OCI-LY3 (cell line): ENCODE measurements around the gene ERGIC3.

Experiments
- H2AFZ ChIP-seq: fragments of 200-600, 300-600 bp; shearing (Covaris generic); 2 replicates; pipeline ENCODE4 v1.6.0; 2014; ENCODE audit warnings: antibody characterized with exemption, low read depth, low read length
- H3K27ac ChIP-seq: fragments of 200-600, 300-600 bp; sonication (generic); 2 replicates; pipeline ENCODE4 v1.5.1; 2014; ENCODE audit warnings: mild to moderate bottlenecking, low read length, moderate library complexity, mixed read lengths
- H3K27me3 ChIP-seq: fragments of 200-600, 300-600 bp; sonication (generic); 2 replicates; pipeline ENCODE4 v1.6.1; 2014; ENCODE audit warnings: low read depth, low read length, mixed read lengths
- H3K36me3 ChIP-seq: fragments of 200-600, 300-600 bp; sonication (generic); replicated peaks from 2 replicates; pipeline ENCODE3; 2014; ENCODE audit warnings: low read depth, low read length, mixed read lengths
- H3K4me1 ChIP-seq: fragments of 300-600, 200-600 bp; sonication (generic); 2 replicates; pipeline ENCODE4 v1.6.1; 2014; ENCODE audit warnings: low read length, mixed read lengths
- H3K4me2 ChIP-seq: fragments of 200-600, 300-600 bp; sonication (generic); 2 replicates; pipeline ENCODE4 v1.6.1; 2014; ENCODE audit warnings: low read length, mixed read lengths
- H3K4me3 ChIP-seq: fragments of 300-600, 200-600 bp; sonication (generic); 2 replicates; pipeline ENCODE4 v1.5.1; 2014; ENCODE audit warnings: antibody characterized with exemption, mild to moderate bottlenecking, low read length, moderate library complexity
- H3K79me2 ChIP-seq: fragments of 300-600, 200-600 bp; shearing (Covaris generic); 2 replicates; pipeline ENCODE4 v1.6.1; 2014; ENCODE audit warnings: mild to moderate bottlenecking, low read length, mixed read lengths
- H3K9ac ChIP-seq: fragments of 300-600, 200-600 bp; shearing (Covaris generic); 2 replicates; pipeline ENCODE4 v1.6.0; 2014; ENCODE audit warnings: mild to moderate bottlenecking, low read length, moderate library complexity
- H3K9me3 ChIP-seq: fragments of 200-600, 300-600 bp; shearing (Covaris generic); 2 replicates; pipeline ENCODE4 v1.6.1; 2014; ENCODE audit warnings: low read length, mixed read lengths; ENCODE audit not compliant: insufficient read depth
- H4K20me1 ChIP-seq: fragments of 200-600, 300-600 bp; sonication (generic); 2 replicates; pipeline ENCODE4 v1.6.1; 2016; ENCODE audit warnings: low read length, mixed read lengths; ENCODE audit not compliant: insufficient read depth
- EZH2phosphoT487 ChIP-seq: fragments of 200-600 bp; shearing (Covaris generic); IDR thresholded peaks from 2 replicates; pipeline ENCODE4 v1.6.1; 2018; ENCODE audit warnings: antibody characterized with exemption, mixed run types, low read depth
- TF ChIP-seq, protein P1 (sequence below): fragments of 200-600, 300-600 bp; sonication (generic); IDR thresholded peaks from 2 replicates; pipeline ENCODE4 v1.5.1; 2014; ENCODE audit warnings: antibody characterized with exemption, low read length, low read depth

ERGIC3 gene

DNA sequence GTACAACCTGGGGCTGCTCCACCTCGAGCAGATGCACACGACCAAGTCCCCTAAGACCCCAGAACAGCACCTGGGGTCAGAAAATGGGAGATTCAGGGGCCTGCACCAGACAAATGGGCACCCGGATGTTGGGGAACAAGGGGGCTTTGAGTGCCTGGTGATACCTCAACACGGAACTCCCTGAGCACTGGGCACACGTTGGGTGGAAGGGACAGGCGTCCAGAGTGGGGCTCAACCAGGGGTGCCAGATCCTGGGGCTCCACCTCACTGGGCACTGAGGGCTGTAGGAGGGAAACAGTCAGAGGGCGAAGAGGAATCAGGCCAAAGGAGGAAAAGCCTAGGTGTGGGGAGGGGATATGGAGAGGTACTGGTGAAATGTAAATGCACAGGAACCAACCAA lies 40.3 kb downstream of the ERGIC3 start:
- Histone ChIP-seq H3K36me3 (no peaks in the 10 kb centered on the region), H3K9ac (no peak overlapping the region), H3K27ac (no peak overlapping the region), H3K4me1 (no peaks in the 10 kb centered on the region), H2AFZ (no peak overlapping the region), H3K79me2 (no peaks in the 10 kb centered on the region), H3K4me3 (no peak overlapping the region), H3K27me3 (peaks cover 3% of the 10 kb centered on the region; the same call in 1 of the 2 replicates), H4K20me1 (no peaks in the 10 kb centered on the region), H3K4me2 (no peak overlapping the region), H3K9me3 (no peaks in the 10 kb centered on the region)
- TF ChIP-seq, protein P1, sequence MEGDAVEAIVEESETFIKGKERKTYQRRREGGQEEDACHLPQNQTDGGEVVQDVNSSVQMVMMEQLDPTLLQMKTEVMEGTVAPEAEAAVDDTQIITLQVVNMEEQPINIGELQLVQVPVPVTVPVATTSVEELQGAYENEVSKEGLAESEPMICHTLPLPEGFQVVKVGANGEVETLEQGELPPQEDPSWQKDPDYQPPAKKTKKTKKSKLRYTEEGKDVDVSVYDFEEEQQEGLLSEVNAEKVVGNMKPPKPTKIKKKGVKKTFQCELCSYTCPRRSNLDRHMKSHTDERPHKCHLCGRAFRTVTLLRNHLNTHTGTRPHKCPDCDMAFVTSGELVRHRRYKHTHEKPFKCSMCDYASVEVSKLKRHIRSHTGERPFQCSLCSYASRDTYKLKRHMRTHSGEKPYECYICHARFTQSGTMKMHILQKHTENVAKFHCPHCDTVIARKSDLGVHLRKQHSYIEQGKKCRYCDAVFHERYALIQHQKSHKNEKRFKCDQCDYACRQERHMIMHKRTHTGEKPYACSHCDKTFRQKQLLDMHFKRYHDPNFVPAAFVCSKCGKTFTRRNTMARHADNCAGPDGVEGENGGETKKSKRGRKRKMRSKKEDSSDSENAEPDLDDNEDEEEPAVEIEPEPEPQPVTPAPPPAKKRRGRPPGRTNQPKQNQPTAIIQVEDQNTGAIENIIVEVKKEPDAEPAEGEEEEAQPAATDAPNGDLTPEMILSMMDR = no peak
- no peak for TF ChIP-seq EZH2phosphoT487

- H2AFZ ChIP-seq = no peak overlapping the region
- H3K27me3 ChIP-seq = peaks cover 3% of the 10 kb centered on the region; the same call in 1 of the 2 replicates
- TF ChIP-seq, protein P1 = no peak
- no peak for TF ChIP-seq EZH2phosphoT487
- H3K9ac ChIP-seq = no peak overlapping the region
- H4K20me1 ChIP-seq = no peaks in the 10 kb centered on the region
- H3K79me2 ChIP-seq = no peaks in the 10 kb centered on the region
- H3K4me2 ChIP-seq = no peak overlapping the region
- H3K4me1 ChIP-seq = no peaks in the 10 kb centered on the region
- H3K36me3 ChIP-seq = no peaks in the 10 kb centered on the region
- no peaks in the 10 kb centered on the region for H3K9me3 ChIP-seq
- no peak overlapping the region for H3K4me3 ChIP-seq
- H3K27ac ChIP-seq = no peak overlapping the region
These were observed 41.0 kb downstream of the ERGIC3 start for GRCh38 chr20:35582741-35583404.

GRCh38 chr20:35583636-35584560 lies 42.0 kb downstream of the ERGIC3 start:
- Histone ChIP-seq H3K9ac (no peak overlapping the region), H3K27me3 (peaks cover 1% of the 10 kb centered on the region; the same call in 1 of the 2 replicates), H3K4me1 (no peaks in the 10 kb centered on the region), H2AFZ (no peak overlapping the region), H3K4me3 (no peak overlapping the region), H3K4me2 (no peak overlapping the region), H4K20me1 (no peaks in the 10 kb centered on the region), H3K27ac (no peak overlapping the region), H3K36me3 (no peaks in the 10 kb centered on the region), H3K9me3 (no peaks in the 10 kb centered on the region), H3K79me2 (no peaks in the 10 kb centered on the region)
- no peak for TF ChIP-seq EZH2phosphoT487
- TF ChIP-seq, protein P1 = no peak

- TF ChIP-seq, protein P1 = no peak
- no peak for TF ChIP-seq EZH2phosphoT487
- H3K4me2 ChIP-seq = no peak overlapping the region
These were observed 45.0 kb downstream of the ERGIC3 start for GRCh38 chr20:35586751-35587425.

More at GRCh38 chr20:35586751-35587425, 45.0 kb downstream of the ERGIC3 start:
- H3K4me1 ChIP-seq = no peaks in the 10 kb centered on the region
- H3K27me3 ChIP-seq = no peaks in the 10 kb centered on the region
- no peaks in the 10 kb centered on the region for H3K36me3 ChIP-seq
- no peak overlapping the region for H2AFZ ChIP-seq
- H3K27ac ChIP-seq = no peak overlapping the region
- H3K79me2 ChIP-seq = no peaks in the 10 kb centered on the region
- no peak overlapping the region for H3K9ac ChIP-seq
- no peaks in the 10 kb centered on the region for H3K9me3 ChIP-seq
- H4K20me1 ChIP-seq = no peaks in the 10 kb centered on the region
- no peak overlapping the region for H3K4me3 ChIP-seq
